ENCODE results near the gene LAMA1. TPM values are rescaled to one million over a fixed set of nuclear protein-coding genes. Genes with fewer than 3 reads are reported as not detected.

Gene LAMA1
- total and polyA plus RNA-seq, 8 donors = 0.31 to 1.7 (median 1.2) TPM; not detected in 5

DNA sequence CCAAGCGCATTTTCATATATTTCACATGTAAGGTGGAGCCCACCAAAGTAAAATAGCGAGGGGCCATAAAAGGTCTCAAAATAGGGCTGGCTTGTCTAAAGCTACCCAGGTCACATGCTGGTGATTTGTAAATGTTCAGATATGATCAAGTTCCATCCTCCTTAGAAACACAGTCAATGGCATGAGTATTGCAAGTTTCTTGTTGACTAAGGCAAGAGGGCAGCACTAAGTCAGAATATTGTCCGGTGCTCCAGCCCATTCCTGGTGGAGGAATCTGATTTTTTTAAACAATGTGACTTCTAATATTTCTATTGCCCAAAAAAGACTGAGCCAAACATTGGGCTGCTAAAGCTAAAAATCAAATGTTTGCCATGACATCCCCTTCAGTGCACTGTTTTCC is 85.1 kb downstream of the LAMA1 start:
- H3K27me3 ChIP-seq = no peaks in the 10 kb centered on the region
- no peak overlapping the region for H3K4me3 ChIP-seq
- no peak for DNase-seq
- no peaks in the 10 kb centered on the region for H3K4me1 ChIP-seq
- no peaks in the 10 kb centered on the region for H3K9me3 ChIP-seq
- TF ChIP-seq POLR2A (IDR thresholded peaks at IDR 0.05) = no peak
- TF ChIP-seq POLR2AphosphoS5 (IDR thresholded peaks at IDR 0.05) = no peak
- TF ChIP-seq, protein P1, sequence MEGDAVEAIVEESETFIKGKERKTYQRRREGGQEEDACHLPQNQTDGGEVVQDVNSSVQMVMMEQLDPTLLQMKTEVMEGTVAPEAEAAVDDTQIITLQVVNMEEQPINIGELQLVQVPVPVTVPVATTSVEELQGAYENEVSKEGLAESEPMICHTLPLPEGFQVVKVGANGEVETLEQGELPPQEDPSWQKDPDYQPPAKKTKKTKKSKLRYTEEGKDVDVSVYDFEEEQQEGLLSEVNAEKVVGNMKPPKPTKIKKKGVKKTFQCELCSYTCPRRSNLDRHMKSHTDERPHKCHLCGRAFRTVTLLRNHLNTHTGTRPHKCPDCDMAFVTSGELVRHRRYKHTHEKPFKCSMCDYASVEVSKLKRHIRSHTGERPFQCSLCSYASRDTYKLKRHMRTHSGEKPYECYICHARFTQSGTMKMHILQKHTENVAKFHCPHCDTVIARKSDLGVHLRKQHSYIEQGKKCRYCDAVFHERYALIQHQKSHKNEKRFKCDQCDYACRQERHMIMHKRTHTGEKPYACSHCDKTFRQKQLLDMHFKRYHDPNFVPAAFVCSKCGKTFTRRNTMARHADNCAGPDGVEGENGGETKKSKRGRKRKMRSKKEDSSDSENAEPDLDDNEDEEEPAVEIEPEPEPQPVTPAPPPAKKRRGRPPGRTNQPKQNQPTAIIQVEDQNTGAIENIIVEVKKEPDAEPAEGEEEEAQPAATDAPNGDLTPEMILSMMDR (IDR thresholded peaks at IDR 0.05) = no peak
- TF ChIP-seq EP300 (IDR thresholded peaks at IDR 0.05) = no peak
- H3K36me3 ChIP-seq = no peaks in the 10 kb centered on the region
- intact Hi-C loops (cut with DNase I; ENCODE audit: low total_unique reads) = no loop called here
- 68 to 77% (median 76%) methylated on average over 3 of the region's 3 CpGs for WGBS, 5 donors
- H3K27ac ChIP-seq = no peak overlapping the region

DNA sequence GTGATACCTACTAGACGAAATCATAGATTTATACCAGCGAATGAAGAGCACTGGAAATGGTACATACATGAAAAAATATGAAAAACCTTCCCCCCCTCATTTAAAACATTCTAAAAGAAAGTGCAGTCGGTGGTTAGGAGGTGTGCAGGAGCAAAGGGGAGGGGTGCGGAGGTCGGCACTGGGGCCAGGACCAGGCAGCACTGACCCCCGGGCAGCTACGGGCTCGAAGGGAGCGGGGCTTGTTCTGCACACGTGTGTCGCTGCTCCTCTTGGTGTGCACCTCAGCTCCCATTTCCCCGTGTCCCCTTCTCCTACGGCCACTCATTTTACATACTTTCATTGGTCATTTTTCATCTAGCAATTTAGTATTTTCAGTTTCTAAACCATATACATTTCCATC is 89.0 kb downstream of the LAMA1 start:
- no peak overlapping the region for H3K4me3 ChIP-seq
- H3K4me1 ChIP-seq = no peaks in the 10 kb centered on the region
- intact Hi-C loops (cut with DNase I; ENCODE audit: low total_unique reads) = no loop called here
- no peaks in the 10 kb centered on the region for H3K36me3 ChIP-seq
- WGBS, 5 donors = 84 to 89% (median 87%) methylated on average over 13 of the region's 13 CpGs
- no peak for DNase-seq
- H3K9me3 ChIP-seq = no peaks in the 10 kb centered on the region
- H3K27ac ChIP-seq = no peak overlapping the region
- TF ChIP-seq POLR2AphosphoS5 (IDR thresholded peaks at IDR 0.05) (no peak), EP300 (IDR thresholded peaks at IDR 0.05) (no peak), POLR2A (IDR thresholded peaks at IDR 0.05) (no peak)
- TF ChIP-seq, protein P1 (IDR thresholded peaks at IDR 0.05) = no peak
- H3K27me3 ChIP-seq = no peaks in the 10 kb centered on the region

DNA sequence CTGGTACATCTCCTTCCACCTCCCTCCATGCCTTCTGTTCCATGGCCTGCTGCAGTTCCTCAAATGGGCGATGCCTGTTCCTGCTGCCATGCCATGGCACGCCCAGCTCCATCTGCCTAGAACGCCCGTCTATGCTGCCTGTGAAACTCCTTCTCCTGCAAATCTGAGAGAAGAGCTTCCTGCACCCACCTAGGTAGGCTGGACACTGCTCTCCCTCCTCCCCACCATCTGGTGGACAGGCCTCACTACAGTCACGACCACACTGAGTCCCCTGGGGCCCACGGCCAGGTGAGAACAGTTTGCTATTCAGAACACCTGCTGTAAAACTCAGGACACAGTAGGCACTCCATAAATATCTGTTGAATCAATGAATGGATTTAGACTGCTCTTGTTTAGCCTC is 92.4 kb downstream of the LAMA1 start:
- DNase-seq = no peak
- 73 to 84% (median 76%) methylated on average over 6 of the region's 6 CpGs for WGBS, 5 donors
- Histone ChIP-seq H3K27ac (no peak overlapping the region), H3K9me3 (no peaks in the 10 kb centered on the region), H3K36me3 (no peaks in the 10 kb centered on the region), H3K4me1 (no peaks in the 10 kb centered on the region), H3K4me3 (no peak overlapping the region), H3K27me3 (no peaks in the 10 kb centered on the region)
- intact Hi-C loops (cut with DNase I; ENCODE audit: low total_unique reads) = no loop called here
- no peak for TF ChIP-seq POLR2A (IDR thresholded peaks at IDR 0.05)
- TF ChIP-seq POLR2AphosphoS5 (IDR thresholded peaks at IDR 0.05) = no peak
- TF ChIP-seq, protein P1 (IDR thresholded peaks at IDR 0.05) = no peak
- no peak for TF ChIP-seq EP300 (IDR thresholded peaks at IDR 0.05)

DNA sequence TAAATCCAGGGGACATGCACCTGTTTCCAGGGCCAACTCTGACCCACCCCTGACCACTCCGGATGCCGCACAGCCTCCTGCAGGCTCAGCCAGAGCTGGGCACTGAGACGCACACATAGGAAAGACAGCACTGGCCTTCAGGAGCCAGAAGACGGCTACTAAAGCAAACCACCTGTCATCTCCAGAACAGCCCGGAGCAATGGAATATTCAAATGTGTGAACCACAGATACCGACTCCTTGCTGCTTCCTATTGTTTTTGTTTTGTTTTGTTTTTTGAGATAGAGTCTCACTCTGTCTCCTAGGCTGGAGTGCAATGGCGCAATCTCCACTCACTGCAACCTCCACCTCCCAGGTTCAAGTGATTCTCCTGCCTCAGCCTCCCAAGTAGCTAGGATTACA is 94.0 kb downstream of the LAMA1 start:
- H3K27ac ChIP-seq = no peak overlapping the region
- TF ChIP-seq, protein P1 (IDR thresholded peaks at IDR 0.05) = no peak
- TF ChIP-seq POLR2AphosphoS5 (IDR thresholded peaks at IDR 0.05) (no peak), EP300 (IDR thresholded peaks at IDR 0.05) (no peak), POLR2A (IDR thresholded peaks at IDR 0.05) (no peak)
- no peaks in the 10 kb centered on the region for H3K9me3 ChIP-seq
- no peak for DNase-seq
- no peak overlapping the region for H3K4me3 ChIP-seq
- intact Hi-C loops (cut with DNase I; ENCODE audit: low total_unique reads) = no loop called here
- 75 to 93% (median 88%) methylated on average over 7 of the region's 7 CpGs for WGBS, 5 donors
- no peaks in the 10 kb centered on the region for H3K4me1 ChIP-seq
- H3K36me3 ChIP-seq = no peaks in the 10 kb centered on the region
- H3K27me3 ChIP-seq = no peaks in the 10 kb centered on the region
